Esophagus squamous epithelium (tissue), 4 donors: ENCODE results near the gene CNIH2.

Source experiments
- POLR2A ChIP-seq, 4 donors: fragments of 450-650 bp; IDR thresholded peaks; one replicate each; pipeline ENCODE4 v1.6.1; 2017; ENCODE audit warnings: antibody characterized with exemption in 4 of 4, mild to moderate bottlenecking in 4 of 4, moderate library complexity in 3 of 4
- TF ChIP-seq, protein P1 (sequence below), 6 experiments: fragments of 450-650 bp in 4 of 6; fragments of 200-600 bp in 2 of 6; sonication (generic) in 2 of 6; IDR thresholded peaks; one replicate each; pipeline ENCODE4 v1.5.1; 2016 to 2019; ENCODE audit warnings: antibody characterized with exemption in 6 of 6, mild to moderate bottlenecking in 4 of 6, moderate library complexity in 4 of 6

DNA sequence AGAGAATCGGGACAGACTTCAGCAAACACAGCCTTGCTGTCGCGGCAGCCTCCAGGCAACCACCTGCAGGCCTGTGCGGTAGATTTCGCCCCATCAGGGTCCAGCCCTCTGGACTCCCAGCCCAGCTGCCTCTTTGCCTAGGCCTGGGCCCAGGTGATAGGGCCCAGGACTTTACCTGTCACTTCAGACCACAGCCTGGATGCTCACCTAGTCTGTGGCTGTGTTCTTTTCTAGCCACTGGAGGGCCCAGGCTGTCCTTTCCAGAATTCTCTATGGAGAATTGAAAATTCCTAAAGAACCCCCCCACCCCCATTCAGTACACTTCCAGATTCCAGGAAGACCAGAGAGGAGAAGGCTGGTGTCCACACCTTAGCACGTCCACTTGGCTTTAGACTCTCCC lies 40.1 kb upstream of the CNIH2 start:
- TF ChIP-seq POLR2A (IDR thresholded peaks at IDR 0.05), result no peak
- TF ChIP-seq, protein P1, sequence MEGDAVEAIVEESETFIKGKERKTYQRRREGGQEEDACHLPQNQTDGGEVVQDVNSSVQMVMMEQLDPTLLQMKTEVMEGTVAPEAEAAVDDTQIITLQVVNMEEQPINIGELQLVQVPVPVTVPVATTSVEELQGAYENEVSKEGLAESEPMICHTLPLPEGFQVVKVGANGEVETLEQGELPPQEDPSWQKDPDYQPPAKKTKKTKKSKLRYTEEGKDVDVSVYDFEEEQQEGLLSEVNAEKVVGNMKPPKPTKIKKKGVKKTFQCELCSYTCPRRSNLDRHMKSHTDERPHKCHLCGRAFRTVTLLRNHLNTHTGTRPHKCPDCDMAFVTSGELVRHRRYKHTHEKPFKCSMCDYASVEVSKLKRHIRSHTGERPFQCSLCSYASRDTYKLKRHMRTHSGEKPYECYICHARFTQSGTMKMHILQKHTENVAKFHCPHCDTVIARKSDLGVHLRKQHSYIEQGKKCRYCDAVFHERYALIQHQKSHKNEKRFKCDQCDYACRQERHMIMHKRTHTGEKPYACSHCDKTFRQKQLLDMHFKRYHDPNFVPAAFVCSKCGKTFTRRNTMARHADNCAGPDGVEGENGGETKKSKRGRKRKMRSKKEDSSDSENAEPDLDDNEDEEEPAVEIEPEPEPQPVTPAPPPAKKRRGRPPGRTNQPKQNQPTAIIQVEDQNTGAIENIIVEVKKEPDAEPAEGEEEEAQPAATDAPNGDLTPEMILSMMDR (IDR thresholded peaks at IDR 0.05), result no peak
